GM19452 (cell line): ENCODE data around the gene ST6GALNAC2.
"Not testable (repeated sequence)": the region's sequence is repeated elsewhere in the genome, so short reads cannot be mapped to it uniquely, and the experiment has no call there.

ENCODE experiments used
- ATAC-seq: cut with Tn5 transposase; IDR thresholded peaks from one replicate; pipeline ENCODE4 v1.9.1; 2021; ENCODE audit not compliant: unreplicated experiment

Gene ST6GALNAC2

DNA sequence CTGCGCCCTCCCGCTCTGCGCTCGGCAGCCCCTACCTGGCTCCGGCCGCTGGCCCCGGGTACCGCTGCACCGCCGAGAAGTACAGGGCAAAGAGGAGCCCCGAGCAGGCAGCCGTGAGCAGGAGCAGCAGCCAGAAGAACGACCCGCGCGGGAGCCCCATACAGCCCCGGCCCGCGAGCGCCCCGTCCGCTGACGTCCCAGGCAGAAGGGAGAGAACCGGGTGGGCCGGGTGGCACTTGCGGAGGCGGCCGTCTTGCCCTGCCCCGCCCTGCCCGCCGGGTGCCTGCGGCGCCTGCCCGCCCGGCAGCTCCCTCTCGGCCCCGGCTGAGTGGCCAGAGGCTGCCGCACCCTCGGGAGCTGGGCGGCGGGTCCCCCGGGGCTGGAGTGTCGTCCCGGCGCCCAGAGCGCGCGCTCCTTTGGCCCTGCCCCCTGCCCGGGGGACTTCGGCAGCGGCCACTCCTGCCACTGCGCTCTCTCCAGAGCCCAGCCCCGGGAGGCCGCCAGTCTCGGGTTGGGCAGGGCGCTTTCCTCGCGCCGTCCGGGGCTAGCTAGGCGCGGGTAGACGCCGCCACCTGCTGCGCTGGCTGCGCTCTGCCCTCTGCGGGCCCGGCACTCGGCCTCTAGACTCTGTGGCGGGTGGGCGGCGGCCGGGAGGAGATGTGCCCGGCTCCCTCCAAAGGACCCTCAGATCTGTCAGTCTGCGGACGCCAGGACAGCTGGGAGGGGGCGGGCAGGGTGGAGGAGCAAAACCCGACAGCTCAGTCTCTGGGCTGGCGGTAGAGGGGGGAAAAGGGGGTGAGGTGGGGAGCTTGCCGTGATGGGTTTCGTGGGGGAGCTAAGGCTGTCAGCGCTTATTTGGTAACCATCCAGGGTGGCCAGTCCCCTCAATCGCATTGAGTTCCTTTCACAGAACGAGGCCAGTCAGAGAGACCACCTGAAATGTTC is at the start of gene ST6GALNAC2:
ST6GALNAC2 (minus strand) TSS at position 212 of the 945 bp plus-strand sequence; CDS start at position 160, 52 bp downstream.
- no peak for ATAC-seq

DNA sequence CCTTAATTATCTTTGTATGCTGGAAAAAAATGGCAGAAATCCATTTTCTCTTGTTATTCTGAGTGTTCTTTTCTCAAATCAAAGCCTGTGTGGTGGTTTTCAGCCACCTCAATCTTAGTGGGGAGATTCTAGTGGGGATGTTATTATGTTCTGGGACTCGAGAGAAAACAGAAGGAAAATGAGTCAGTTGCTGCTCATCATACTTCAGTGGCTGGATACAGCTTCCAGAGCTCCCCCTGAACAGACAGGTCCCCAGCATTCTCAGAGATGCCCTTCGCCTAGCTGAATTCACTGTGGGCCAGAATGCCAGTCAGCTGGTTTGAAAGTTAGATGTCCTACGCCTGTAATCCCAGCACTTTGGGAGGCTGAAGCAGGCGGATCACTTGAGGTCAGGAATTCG is 49.4 kb upstream of the ST6GALNAC2 start:
- no peak for ATAC-seq

DNA sequence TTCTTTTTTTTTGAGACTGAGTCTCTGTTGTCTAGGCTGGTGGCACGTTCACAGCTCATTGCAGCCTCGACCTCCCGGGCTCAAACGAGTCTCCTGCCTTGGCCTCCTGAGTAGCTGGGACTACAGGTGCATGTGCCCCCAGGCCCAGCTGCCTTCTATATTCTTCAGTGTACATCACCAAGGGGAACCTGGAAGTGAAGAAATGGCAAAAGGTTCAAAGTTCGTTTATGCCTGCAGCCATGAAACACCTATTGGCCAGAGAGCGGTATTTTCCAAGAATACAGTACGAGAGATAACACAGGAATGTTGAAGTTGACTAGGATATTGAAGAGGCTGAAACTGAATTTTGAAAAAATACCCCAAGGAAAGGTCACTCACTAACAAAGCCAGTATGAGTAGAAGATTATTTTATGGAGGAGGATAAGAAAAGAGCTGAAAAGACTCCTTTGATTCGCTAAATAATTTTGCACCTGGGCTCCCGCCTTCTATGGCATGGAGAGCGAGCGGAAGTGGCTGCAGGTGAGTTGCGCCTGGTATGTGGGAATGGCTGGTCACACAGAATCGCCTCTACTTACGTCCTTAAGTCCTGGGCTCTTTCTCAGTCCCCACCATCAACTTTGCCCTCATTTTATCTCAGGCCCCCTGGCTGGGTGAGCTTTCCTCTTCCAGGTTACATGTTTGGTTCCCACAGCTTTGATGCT is 48.1 kb upstream of the ST6GALNAC2 start:
- ATAC-seq: no peak

DNA sequence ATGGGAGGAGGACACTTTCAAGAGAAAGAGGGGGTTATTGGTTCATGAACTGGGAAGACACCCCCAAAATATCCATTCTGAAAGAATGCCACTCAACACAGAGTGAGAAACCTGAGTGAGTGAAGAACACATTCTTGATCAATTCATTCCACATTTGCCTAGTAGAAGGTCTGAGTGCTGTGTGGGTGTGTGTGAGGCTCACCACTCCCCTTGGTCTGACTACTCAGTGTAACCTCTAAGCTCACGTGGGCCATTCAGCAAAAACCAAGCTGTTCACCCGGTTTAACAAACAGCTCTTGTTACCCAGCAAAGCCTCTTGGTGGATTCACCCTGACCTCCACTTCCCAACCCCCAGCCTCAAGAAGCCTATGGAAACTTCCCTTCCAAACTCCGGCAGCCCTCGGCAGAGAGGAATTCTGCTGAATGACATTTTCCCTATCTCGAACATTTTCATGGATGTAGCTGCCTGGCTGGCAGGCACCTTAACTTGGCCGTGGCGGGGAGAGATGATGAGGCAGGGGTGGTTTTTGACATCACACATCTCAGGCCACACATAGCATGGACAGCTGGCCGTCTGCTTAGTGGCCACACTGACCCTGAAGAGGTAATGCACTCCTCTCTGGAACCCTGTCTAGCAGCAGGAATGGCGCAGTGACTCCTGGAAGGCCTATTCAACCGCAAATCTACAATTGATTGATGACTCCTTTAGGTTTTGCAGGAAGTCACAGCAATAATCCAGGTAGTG is 46.3 kb upstream of the ST6GALNAC2 start:
- no peak for ATAC-seq

DNA sequence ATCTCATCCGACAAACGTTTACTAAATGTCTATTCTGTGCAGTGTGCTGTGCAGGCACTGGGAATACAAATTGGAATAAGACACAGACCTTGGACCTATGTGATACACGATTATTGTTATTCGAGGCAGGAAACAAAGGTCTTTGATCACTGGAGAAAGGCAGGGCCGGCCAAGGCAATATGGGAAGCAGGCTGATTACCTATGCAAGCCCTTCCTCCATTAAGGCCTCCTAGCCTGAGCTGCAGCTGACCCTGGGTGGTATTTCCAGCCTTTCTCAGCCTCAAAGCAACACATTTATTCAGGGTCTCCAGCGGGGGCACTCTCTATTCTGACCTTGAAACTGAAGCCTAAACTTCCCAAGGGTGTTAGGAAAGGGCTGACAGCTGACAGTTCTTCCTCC is 44.5 kb upstream of the ST6GALNAC2 start:
- no peak for ATAC-seq

DNA sequence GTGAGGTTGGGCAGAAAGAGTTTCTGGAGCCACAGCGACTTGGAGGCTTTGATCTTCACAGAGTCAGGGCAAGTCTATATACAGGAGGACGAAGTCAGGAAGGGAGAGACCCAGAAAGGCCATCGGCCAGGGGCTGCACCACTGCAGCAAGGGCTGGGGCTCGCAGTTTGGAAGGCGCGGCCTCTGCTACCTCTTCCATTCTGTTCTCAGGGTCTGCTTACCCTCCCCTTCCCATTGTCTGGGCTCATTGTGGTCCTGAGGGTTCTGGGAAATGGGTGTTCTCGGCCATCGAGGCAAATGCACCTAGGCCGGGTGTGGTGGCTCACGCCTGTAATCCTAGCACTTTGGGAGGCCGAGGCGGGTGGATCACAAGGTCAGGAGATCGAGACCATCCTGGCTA is 41.9 kb upstream of the ST6GALNAC2 start:
- no peak for ATAC-seq

DNA sequence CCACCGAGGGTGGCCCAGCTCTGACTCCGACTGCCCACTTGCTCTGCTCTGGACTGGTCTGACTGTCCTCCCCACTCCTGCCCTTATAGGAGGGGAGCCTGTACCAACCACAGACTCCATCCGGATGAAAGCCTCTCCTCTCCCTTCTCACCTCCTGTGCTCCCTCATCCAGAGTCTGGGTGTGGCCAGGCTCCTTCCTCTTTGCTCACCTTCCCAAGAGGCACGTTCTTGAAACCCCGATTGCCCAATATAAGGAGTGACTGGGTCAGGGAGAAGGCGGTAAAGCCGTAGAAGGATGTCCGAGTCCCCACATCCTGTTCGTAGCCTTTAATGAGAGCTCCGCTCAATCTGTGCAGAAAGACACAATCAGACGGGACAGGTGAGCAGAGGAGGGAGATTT is 40.8 kb upstream of the ST6GALNAC2 start:
- no peak for ATAC-seq

DNA sequence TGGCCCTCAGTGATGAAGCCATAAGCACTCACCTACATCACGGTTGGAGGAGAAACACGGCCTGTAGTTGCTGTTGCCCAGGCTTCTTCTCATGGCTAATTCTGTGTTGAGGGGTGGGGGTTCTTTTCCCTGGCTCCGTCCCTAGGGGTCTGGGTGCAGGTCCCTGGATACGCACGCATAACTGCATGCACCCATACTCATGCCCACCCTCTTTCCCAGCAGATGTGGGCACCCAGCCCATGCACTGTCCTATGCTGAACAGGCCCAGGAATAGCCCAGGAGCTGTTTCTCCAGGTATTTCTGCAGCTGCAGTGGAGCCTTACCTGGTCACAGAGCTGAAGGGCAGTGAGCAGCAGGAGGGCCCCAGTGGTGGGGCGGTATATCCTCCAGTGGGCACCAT is 39.8 kb upstream of the ST6GALNAC2 start:
- no peak for ATAC-seq

DNA sequence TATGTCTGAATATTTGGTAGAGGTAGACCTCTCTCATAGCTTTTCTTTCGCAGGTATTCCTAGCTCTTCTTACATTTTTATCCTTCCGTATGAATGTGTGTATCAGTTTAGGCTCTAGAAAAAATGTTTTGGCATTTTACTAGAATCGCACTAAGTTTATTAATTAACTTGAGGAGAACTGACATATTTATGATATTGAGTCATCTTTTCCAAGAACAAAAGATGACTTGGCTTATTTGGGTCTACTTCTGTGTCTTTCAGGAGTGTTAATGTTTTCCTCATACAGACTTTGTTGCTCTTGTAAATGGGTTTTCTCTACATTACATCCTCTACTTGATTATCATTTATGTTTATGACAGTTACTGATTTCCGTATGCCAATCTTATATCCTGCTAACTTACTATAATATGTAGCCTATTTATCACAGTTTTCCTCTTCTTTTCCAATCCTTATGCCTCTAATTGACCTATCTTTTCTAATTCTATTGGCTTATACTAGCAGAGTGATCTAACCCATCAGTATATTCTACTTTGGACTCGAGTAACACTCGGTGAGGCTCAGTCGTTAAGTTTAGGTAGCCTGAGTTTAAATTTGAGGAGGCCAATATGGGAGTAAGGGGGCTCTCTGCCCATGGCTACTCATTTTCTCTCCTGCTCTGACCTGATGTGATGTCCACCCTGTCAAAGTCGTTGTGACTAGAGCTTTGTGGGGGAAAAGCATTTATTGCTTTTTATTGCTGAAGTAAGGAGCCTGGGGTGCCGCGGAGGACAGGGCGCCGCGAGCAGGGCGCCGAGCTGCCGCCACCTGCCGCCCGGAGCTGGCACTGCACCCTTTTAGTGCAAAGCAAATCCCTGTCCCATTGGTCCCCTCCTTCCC is 37.8 kb upstream of the ST6GALNAC2 start:
- no peak for ATAC-seq

DNA sequence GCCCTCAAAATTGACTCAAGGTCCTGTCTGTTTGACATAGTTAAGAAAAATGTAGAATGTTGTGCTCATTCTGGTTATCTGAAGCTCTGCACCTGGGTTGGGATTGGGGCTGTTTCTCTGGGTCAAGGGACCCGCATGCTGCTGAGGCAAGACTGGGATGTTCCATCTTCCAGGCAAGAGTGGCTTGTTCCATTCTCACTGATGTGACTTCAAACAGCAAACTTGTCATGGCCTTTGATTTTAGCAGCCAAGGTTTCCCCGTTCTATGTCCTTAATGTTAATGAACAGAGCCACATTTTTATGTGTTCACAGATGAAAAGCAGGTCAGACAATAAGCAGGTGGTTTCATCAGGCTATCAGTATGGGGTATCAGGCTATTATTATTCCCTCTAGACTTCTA is 32.2 kb upstream of the ST6GALNAC2 start:
- no peak for ATAC-seq

DNA sequence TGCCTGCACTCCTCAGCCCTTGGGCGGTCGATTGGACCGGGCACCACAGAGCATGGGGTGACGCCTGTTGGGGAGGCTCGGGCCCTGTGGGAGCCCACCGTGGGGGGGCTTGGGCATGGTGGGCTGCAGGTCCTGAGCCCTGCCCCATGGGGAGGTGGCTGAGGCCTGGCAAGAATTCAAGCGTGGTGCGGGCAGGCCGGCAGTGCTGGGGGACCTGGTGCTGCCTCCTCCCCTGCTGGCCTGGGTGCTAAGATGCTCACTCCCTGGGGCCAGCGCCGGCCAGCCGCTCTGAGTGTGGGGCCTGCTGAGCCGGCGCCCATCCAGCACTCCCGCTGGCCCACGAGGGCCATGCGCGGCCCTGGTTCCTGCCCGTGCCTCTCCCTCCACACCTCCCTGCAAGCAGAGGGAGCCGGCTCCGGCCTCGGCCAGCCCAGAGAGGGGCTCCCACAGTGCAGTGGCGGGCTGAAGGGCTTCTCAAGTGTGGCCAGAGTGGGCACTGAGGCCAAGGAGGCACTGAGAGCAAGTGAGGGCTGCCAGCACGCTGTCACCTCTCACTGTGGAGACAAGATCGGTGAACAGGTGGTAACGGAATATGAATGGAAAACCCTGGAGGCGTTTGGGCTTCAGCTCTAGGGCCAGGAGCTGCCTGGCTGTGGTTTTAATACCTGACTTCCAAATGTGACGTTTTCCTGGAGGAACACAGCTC is 29.4 kb upstream of the ST6GALNAC2 start:
- ATAC-seq: no peak

DNA sequence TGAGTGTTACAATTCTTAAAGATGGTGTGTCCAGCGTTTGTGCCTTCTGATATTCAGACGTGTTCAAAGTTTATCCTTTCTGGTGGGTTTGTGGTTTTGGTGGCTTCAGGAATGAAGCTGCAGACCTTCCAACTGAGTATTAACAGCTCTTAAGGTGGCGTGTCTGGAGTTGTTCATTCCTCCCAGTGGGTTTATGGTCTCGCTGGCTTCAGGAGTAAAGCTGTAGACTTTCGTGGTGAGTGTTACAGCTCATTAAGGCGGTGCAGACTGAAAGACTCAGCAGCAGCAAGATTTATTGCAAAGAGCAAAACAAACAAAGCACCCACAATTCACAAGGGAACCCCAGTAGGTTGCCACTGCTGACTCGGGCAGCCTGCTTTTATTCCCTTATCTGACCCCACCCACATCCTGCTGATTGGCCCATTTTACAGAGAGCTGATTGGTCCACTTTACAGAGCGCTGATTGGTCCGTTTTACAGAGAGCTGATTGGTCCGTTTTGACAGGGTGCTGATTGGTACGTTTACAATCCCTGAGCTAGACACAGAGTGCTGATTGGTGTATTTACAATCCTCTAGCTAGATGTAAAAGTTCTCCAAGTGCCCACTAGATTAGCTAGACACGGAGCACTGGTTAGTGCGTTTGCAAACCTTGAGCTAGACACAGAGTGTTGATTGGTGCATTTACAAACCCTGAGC is 28.6 kb upstream of the ST6GALNAC2 start:
- ATAC-seq: not testable (repeated sequence)

DNA sequence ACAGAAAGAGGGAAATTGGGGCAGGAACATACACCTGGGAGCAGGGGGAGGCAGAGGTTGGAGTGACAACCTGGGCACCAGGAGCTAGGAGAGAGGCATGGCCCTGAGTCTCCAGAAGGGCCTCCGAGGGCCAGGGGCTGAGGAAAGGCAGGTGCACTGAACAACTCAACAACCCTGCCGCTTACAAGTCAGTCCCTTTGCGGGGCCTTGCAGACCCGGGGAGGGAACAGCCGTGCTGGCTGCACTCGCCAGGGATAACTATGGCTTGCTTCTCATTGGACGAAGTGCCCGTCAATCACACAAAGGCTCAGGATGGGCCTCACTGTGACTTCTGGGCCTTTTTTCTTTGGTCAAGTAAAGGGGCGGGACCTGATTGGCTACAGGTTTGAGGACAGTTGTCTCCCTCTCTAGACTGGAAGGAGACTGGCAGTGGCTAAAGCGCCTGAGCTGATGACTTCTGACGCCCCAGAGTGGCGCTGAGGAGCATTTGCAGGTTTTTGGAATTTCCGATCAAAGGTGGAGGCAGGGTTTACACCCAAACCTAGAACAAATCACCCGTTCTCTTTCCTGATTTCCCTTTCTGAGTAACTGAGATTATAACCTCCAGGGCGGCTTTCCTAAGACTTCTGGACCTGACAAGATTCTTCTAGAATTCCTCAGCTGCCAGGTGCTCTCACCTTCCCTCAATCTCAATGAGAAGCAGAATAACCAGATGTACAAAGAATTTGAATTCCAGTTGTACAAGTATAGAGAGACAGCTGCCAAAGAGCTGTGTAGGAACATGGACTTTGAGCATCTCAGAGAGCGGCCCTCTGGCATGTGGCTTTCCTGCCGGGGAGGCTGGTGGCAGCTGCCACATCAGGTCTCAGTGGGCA is 27.6 kb upstream of the ST6GALNAC2 start:
- no peak for ATAC-seq

DNA sequence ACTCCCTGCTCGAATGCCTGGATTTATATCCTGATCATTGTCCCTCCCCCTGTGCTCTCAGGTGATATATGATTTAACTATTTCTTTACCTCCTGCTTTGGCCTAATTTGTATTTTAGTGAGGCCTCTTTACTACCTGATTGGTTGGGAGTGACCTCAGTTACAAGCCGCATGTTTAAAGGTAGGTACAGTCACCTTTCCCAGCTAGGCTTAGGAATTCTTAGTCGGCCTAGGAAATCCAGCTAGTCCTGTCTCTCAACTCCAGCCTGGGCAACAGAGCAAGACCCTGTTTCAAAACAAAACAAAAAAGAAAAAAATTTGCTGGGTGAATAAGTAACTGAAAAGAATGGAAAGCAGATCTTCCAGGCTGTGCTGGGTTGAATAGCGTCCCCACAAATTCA is 26.8 kb upstream of the ST6GALNAC2 start:
- ATAC-seq: no peak

DNA sequence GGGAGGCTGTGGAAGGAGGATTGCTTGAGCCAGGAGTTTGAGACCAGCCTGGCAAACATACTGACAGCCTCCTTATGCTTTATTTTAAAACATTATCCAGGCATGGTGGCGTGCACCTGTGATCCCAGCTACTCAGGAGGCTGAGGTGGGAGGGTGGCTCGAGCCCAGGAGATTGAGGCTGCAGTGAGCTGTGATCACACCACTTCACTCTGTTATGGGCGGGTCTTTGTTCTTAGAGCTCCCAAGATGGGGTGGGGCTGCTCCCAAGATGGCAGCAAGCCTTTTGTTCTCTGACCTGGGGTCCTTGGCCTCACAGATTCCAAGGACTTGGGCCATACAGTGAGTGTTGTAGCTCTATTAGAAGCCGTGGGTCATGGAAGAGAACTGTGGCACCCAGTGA is 26.1 kb upstream of the ST6GALNAC2 start:
- ATAC-seq: no peak

DNA sequence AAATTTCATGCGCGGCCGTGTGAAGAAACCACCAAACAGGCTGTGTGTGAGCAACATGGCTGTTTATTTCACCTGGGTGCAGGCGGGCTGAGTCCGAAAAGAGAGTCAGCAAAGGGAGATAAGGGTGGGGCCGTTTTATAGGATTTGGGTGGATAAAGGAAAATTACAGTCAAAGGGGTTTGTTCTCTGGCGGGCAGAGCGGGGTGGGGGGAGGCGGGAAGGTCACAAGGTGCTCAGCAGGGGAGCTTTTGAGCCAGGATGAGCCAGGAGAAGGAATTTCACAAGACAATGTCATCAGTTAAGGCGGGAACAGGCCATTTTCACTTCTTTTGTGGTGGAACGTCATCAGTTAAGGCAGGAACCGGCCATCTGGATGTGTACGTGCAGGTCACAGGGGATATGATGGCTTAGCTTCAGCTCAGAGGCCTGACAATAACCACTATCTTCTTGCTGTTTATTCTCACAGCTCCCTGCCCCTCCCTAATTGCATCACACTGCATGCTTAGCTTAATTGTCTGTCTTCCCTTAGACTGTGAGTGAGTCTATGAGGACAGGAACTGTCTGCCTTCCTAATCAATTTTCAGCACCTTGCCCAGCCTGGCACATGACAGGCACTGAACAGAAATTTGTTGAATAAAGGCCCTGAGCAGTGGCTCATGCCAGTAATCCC is 25.6 kb upstream of the ST6GALNAC2 start:
- not testable (repeated sequence) for ATAC-seq

DNA sequence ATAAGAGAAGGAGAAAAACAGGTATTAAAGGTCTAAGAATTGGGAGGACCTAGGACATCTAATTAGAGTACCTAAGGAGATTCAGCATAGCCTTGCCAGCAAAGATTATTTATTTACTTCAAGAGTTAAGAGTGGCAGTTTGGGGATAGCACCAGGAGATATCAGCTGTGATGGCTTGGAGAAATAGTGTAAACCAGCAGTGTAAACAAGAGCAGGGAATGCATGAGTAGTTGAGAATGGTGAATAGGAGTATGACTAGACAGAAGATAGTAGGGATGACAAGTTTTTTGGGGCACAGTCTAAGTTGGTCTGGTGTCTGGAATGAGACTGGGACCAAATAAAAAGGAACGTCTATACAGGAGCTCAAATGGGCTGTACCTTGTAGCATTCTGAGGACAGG is 21.0 kb upstream of the ST6GALNAC2 start:
- not testable (repeated sequence) for ATAC-seq

DNA sequence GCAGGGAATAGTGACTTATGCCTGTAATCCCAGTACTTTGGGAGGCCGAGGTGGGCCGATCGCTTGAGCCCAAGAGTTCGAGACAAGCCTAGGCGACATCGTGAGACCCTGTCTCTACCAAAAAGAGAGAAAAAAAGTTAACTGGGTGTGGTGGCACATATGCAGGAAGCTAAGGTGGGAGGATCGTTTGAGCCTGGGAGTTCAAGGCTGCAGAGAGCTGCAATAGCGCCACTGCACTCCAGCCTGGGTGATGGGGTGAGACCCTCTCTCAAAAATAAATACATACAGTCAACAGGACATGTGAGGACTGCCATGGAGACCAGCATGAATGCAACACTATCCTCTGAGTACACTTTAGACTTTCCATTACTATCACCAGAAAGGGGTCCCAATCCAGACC is 15.4 kb upstream of the ST6GALNAC2 start:
- ATAC-seq: no peak
